CD4-positive, alpha-beta T cell treated with Interleukin-6 at 100 ng/mL for 8 hours (primary cell): ENCODE results near the gene CD84.
A peak's percentile ranks its signal among the peaks of the same experiment; 100 is the strongest.
"Not testable (repeated sequence)": the region's sequence is repeated elsewhere in the genome, so short reads cannot be mapped to it uniquely, and the experiment has no call there.

Experiments used
- DNase-seq: peaks from one replicate; pipeline ENCODE4 v3.0.0-alpha.2; 2020; ENCODE audit warnings: mixed read lengths, low spot score

The CD84 gene

DNA sequence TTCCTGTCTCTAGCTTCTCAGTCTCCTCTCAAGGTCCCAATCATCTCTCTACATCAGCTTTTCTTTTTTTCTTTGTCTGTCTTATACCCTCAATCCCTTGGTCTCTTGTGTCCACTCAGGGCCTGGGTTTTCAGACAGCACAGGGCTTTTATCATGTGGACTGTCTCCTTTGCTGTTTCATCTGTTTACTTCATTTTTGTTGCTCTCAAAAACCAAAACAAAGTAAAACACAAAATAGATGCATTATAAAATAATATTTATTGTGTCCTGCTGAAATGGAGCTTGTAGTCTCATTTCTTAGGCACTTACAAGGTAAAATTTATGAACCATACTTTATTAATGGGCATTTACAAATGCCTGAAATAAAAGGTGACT lies 38.5 kb downstream of the CD84 start:
- no peak for DNase-seq

DNA sequence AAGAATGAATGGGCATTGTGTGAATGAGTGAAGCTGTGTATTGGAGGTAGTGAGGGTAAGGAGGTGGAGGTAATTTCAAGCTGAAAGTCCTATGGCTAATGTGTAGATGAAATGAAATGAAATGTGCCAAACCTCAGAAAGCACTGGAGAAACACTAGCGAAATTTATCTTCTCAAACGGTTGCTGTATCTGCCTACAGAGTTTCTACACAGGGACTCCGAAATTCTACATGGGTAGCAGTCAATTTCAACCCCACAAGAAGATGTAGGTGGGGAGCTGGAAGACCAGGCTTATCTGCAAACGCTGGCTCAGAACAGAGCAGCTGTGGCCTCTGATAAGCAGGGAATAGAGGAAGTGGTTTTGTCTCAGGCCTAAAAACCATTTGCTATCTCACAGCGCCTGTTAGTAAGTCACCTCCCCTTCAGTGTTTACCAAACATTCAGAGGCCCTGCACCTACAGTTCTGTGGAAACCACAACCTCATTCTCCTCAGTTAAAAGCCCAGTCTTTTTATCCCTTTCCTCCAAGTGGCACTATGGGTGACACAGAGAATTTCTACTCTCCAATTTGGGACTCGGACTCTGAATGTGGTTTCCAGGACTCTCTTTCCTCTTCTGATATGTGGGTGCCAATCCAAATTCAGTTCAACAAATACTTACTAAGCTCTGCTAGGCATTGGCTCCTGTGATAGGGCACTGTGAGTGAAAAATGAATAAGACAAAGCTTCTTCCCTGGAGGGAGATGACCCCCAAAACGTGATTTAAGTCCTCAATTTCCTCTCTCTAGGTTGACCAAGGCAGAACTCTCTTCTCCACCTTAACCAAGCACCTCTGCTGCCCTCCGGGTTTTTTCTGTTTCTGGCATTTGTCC lies 39.1 kb downstream of the CD84 start:
- peak; percentile 75 for DNase-seq

DNA sequence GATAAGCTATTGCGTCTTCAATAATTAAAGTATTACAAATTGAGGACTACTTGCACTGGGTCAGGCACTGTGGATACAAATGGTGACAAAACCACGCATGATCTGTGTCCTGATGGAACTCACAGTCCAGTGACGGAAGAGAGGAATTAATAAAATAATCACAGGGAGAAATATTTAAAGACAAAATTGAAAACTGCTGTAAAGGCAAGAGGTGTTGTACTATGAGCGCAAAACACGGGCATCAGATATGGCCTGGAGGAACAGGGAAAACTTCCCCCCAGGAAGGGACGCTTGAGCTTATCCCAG lies 39.7 kb downstream of the CD84 start:
- DNase-seq: no peak

DNA sequence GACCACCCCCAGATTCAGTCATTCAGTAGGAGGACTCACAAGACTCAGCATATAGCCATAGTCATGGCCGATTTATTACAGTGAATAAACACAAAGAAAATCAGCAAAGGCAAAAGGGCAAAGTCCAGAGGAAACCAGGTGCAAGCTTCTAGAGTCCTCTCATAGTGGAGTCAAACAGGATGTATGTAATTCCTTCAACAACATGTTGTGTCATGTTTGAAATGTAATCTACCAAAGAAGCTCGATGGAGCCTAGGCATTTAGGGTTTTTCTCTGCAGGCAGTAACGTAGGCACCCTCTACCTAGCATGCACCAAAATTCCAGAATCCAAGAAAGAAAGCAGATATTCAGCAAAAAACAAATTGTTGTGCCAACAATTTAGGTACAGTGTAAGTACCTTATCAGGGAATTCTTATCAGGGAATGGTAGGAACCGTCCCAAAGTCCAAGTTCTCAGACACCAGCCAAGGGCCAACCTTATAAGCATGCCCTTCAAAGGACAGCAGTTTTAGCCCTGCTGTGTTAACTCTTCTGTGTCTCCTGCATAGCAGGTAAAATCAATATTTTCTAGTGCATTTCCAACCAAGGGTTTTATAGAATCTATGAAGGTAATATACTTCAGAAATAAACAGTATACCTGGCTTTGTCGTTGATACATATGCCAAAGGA lies 40.2 kb downstream of the CD84 start:
- DNase-seq: no peak

DNA sequence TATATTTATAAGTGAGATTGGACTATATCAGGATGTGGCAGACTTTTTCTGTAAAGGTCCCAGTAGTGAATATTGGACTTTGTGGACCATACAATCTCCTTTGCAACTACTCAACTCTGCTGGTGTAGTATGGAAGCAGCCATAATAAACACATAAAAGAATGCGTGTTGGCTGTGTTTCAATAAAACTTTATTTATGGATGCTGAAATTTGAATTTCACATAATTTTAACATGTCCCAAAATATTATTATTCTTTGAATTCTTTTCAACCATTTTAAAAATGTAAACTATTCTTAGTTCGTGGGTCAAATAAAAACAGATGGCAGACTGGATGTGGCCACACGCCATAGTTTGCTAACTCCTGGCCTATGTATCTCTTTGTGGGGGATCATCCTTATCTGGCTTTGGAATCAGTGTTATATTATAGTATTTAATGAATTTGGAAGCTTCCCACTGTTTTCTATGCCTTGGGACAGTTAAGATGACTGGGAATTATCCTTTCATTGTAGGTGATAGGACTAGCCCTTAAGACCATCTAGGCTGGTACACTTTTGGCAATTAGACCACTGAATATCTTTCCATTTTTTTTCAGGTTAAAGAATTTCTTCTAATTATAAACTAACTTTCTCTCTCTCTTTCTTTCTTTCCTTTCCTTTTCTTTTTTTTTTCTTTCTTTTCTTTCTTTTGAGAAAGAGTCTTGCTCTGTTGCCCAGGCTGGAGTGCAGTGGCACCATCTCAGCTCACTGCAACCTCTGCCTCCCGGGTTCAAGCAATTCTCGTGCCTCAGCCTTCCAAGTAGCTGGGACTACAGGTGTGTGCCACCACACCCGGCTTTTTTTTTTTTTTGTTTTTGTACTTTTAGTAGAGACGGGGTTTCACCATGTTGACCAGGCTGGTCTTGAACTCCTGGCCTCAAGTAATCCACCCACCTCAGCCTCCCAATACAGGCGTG lies 41.3 kb downstream of the CD84 start:
- no peak for DNase-seq

DNA sequence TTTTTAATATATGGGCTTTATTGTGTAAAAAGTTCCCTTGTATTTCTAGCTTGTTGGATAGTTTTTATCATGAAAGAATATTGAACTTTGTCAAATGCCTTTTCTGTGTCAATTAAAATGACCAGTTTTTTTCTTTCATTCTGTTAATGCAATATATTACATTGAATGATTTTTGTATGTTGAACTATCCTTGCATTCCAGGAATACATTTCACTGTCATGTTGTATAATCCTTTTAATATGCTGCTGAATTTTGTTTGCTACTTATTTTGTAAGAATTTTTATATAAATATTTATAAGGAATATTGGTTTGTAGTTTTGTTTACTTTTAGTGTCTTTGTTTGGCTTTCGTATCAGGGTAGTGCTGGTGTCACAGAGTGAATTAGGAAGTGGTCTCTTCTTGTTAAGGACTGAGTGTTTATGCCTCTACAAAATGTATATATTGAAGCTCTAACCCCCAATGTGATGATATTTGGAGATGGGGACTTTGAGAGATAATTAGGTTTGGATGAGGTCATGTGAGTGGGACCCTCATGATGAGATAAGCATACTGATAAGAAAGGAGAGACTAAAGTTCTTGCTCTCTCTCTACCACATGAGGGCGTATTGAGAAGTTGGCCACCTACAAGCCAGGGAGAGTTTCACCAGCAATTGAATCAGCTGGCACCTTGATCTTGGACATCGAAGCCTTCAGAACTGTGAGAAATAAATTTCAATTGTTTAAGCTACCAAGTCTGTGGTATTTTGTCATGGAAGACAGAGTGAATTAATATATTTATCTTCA lies 44.3 kb downstream of the CD84 start:
- no peak for DNase-seq

DNA sequence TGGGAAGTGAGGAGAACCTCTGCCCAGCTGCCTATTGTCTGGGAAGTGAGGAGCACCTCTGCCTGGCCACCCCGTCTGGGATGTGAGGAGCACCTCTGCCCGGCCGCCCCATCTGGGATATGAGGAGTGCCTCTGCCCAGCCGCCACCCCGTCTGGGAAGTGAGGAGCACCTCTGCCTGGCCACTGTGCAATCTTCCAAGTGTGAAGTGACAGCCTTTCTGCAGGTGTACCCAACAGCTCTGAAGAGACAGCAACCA lies 46.8 kb downstream of the CD84 start:
- not testable (repeated sequence) for DNase-seq

DNA sequence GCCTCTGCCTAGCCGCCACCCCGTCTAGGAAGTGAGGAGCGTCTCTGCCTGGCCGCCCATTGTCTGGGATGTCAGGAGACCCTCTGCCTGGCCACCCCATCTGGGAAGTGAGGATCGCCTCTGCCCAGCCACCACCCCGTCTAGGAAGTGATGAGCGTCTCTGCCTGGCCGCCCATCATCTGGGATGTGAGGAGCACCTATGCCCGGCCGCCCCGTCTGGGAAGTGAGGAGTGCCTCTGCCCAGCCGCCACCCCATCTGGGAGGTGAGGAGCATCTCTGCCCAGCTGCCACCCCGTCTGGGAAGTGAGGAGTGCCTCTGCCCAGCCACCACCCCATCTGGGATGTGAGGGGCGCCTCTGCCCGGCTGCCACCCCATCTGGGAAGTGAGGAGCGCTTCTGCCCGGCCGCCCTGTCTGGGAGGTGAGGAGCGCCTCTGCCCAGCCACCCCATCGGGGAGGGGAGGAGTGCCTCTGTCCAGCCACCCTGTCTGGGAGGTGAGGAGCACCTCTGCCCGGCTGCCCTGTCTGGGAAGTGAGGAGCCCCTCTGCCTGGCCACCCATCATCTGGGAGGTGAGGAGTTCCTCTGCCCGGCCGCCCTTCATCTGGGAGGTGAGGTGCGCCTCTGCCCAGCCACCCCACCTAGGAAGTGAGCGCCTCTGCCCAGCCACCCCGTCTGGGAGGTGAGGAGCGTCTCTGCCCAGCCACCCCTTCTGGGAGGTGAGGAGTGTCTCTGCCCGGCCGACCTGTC lies 47.3 kb downstream of the CD84 start:
- not testable (repeated sequence) for DNase-seq

DNA sequence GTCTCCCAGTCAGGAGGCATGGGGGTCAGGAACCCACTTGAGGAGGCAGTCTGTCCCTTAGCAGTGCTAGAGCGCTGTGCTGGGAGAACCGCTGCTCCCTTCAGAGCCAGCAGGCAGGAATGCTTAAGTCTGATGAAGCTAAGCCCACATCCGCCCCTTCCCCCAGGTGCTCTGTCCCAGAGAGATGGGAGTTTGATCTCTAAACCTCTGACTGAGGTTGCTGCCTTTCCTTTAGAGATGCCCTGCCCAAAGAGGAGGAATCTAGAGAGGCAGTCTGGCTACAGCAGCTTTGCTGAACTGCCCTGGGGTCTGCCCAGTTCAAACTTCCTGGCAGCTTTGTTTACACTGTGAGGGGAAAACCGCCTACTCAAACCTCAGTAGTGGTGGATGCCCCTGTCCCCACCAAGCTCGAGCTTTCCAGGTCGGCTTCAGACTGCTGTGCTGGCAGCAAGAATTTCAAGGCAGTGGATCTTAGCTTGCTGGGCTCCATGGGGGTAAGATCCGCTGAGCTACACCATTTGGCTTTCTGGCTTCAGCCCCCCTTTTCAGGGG lies 49.8 kb downstream of the CD84 start:
- DNase-seq: not testable (repeated sequence)

DNA sequence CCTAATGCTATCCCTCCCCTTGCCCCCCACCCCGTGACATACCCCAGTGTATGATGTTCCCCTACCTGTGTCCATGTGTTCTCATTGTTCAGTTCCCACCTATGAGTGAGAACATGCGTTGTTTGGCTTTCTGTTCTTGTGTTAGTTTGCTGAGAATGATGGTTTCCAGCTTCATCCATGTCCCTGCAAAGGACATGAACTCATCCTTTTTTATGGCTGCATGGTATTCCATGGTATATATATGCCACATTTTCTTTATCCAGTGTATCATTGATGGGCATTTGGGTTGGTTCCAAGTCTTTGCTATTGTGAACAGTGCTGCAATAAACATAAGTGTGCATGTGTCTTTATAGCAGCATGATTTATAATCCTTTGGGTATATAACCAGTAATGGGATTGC lies 55.5 kb downstream of the CD84 start:
- not testable (repeated sequence) for DNase-seq

DNA sequence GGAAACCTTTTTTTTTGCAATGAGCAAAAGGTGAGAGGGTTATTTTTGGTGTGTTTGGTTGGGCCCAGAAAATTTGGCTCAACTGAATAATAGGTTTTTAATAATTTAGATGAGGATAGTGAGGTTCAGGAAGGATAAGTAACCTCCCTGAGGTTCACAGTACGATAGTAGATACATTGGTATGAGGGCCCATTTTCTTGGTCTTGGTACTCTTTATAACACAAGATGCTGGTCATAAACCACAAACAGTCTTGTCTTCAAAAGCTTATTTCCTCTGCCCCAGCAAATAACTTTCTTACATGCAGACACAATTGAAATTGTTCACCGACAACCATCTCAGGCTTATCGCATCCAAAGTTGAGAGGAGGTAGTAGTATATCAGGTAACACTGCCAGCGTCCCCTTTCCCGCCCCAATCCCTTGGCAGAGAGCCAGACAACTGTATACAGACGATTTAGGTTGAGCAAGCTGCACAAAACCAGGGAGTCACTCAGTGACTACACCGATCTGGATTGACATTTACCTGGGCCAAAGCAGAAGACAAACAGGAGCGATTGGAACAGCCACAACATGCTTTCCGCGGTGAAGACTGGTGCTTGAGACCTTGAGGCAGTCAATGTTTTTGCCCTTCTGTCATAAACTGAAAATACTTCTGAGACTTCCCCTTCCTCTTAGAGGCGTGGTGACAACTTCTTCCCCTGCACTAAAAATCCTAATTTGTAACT lies 56.5 kb downstream of the CD84 start, which contains the start of gene SLAMF6:
SLAMF6 (minus strand) TSS at position 634 of the 724 bp plus-strand sequence; CDS start at position 571, 63 bp downstream.
- DNase-seq: peak; percentile 67

DNA sequence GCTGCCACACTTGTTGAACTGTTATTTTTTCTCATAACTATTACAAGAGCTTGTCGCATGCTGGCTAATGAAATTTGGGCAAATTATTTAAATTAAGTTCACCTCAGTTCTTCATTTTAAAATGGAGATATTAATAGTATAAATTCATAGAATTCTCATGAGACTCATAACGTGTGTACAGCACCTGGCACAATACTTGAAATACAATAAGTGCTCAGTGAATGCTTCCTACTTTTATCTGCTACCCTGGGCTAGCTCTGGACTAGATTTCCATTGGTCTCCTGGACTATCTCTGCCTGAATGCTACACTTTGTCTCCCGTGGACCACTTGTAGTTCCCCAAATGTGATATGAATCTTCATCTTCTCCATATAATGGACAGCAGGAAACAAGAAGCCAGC lies 57.2 kb downstream of the CD84 start:
- DNase-seq: no peak

DNA sequence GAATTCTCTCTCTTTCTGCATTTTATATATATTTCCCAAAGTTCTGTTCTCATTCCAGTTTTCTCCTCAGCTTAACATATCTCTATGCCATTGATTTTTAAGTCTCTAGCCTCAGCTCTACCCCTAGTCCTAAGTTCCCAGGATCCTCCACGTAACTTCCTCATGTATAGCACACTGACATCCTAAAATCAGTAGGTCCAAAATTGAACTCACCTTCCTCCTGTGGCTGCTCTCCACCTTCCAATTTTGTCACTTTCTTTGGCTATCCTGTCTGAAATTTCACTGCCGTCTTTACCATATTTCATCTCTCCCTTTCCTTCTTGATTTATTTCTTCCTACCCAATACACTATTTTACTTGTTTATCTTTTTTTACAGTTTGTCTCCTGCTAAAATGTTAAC lies 57.7 kb downstream of the CD84 start:
- DNase-seq: no peak

DNA sequence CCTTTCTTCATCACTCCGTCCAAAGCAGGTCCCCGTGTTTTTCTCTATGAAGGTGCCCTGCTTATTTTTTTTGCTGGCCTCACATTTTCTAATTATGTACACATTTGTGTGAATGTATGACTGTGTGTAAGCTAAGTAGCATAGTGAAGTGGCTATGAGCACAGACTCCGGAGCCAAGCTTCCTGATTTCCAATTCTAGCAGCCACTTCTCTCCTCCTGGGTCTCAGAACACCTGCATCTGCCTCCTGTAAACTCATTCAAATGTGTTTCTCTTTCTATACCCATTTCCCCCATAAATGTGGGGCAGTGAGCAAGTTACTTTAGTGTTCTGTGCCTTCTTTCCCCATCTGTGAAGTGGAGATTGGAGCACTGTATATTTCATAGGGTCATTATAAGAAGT lies 58.3 kb downstream of the CD84 start:
- no peak for DNase-seq

DNA sequence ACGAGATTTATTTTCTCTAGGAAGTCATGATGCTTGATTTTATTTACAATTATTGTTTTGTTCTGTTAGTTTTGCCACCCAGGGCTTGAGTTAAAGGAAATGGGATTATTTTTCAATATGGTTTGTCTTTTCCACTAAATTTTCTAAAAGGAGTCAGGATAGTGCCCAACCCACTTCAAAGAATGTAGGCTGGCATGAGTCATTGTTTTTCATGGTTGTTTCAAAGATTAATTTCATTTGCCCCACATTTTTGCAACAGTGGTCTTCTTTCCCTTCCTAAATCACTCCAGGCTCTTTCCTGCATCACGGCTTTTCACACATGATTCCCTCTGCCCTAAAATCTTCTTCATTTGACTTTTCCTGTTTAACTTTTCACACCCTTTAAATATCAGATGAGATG lies 58.7 kb downstream of the CD84 start:
- no peak for DNase-seq

DNA sequence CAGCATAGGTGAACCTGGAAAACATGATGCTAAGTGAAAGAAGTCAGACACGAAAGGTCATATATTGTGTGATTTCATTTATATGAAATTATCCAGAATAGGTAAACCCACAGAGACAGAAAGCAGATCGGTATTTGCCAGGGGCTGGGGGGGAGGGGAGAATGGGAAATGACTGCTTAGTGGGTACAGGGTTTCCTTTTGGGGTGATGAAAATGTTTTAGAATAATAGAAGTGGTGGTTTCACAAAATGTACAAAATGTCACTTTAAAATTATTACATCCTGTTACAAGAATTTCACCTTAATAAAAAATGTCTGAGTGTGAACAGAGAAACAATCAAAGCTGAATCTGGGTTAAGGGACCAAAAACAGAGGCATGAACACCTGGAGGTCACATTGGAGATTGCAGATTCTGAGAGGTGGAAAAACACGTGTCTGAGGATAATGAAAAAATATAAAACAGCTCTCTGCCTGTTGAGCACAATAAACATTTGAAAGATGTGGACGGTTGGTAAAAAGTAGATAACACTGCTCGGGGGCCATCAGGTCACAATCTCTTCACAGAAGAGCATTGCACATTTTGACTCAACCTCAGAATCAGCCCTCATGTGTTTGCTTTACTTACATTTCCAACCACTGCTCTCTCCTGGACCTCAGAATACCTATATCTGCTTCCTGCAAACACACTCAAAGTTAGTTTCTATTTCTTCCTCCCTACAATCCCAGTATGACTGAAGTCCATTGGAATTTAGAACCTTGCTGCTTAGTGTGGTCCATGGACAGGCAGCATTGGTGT lies 59.5 kb downstream of the CD84 start:
- DNase-seq: peak; percentile 34

DNA sequence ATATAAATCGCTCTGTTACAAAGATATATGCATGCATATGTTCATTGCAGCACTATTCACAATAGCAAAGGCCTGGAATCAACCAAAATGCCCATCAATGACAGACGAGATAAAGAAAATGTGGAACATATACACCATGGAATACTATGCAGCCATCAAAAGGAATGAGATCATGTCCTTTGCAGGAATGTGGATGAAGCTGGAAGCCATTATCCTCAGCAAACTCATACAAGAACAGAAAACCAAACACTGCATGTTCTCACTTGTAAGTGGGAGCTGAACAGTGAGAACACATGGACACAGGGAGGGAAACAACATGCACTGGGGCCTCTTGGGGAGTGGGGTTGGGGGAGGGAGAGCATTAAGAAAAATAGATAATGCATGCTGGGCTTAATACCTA lies 61.8 kb downstream of the CD84 start:
- DNase-seq: not testable (repeated sequence)

DNA sequence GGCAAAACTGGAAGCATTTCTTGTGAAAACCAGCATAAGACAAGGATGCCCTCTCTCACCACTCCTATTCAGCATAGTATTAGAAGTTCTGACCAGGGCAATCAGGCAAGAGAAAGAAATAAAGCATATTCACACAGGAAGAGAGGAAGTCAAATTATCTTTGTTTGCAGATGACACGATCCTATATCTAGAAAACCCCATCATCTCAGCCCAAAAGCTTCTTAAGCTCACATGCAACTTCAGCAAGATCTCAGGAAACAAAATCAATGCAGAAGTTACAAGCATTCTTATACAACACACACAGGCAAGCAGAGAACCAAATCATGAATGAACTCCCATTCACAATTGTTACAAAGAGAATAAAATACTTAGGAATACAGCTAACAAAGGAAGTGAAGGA lies 63.4 kb downstream of the CD84 start:
- not testable (repeated sequence) for DNase-seq

DNA sequence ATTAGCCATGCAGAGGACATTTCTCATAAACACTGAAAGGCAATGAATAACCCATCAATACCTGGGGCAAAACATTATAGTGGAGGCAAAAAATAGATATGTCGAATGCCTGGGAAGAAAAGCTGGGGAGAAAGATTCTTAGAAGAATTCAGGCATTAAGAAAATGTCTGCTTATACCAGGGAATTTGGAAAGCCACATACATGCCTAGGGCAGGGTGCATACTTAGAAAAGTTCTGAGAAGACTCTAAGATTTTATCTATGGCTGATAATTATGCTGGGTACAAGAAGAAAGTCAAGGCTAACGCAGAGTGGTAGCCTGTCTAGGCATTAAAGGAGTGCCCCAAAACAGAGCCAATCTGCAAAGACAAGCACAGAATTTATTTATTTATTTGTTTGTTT lies 74.6 kb downstream of the CD84 start:
- no peak for DNase-seq
